ENCODE data around the gene NFE2L1. TPM values are rescaled to one million over a fixed set of nuclear protein-coding genes. Genes with fewer than 3 reads are reported as not detected.

Gene NFE2L1
- total RNA-seq, 1 experiment from 2014 or later = 135 TPM

DNA sequence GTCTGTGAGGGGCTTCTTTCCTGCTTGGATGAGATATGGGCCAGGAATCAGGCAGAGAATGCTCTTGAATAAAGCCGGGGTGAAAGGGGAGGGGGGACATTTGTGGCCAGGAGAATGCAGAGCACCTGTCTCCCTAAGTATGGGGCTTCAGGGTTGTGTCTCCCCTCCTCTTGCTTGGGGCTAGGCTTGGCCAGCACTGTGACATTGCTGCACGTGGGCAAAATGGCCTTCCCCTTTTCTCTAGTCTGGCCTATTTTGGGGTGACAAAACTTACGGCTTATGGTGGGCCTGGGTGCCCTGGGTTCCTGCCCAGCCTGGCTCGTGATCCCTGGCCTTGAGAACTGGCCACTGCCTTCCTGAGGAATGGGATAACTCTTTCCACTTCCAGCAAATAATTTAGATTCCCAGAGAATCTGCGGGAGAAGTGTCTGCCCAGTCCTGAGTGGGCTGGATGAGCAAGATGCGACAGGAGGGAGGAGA is 5.6 kb downstream of the NFE2L1 start:
- no peak for ATAC-seq
- TF ChIP-seq EZH2 (IDR thresholded peaks at IDR 0.05) = no peak
- TF ChIP-seq, protein P1, sequence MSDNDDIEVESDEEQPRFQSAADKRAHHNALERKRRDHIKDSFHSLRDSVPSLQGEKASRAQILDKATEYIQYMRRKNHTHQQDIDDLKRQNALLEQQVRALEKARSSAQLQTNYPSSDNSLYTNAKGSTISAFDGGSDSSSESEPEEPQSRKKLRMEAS (IDR thresholded peaks at IDR 0.05) = no peak
- CTCF ChIA-PET = no interaction called here

DNA sequence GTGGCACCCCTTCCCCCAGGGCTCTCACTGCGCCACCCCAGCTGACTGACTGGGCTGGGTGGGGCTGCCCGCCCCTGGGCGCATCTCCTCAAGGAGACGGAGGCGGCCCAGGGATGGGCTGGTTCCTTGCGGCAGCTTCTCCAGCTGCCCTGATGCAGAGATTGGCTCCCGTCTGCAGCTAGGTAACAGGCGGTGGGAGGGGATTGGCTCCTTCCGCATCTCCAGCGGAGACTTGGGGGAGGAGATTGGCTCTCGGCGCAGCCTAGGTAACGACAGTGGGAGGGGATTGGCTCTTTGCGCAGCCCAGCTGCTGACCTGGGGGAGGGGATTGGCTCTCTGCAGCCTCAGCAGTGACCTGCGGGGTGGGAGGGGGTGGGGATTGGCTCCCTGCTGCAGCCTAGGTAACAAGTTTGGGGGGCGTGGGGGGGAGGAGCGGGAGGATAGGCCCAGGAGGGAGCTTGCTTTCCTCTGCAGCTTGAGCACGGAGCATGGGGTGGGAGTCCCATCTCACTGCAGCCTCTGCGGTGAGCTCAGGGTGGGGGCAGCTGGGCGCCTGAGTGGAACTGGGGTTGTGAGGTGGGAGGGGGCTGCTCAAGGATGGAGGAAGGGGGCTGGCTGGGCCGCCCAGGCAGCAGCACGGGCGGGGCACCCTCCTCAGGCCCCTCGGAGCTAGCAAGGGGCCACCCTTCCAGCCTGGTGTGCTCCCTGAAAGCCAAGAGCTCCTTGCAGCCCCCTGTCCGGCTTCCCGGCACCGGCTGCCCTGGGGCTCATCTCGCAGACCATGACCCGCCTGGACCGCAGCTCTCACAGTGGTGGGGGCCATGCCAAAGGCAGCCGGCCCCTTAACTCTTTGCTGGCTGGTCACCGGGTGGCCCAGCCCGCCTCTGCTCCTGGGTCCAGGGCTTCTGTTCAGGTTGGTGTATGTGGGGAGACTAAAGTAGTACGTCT is 6.4 kb downstream of the NFE2L1 start:
- no peak overlapping the region for H3K9ac ChIP-seq (ENCODE audit: low read length)
- BruUV-seq (replicated peaks) = no TSS peak
- no peak overlapping the region for H3K4me3 ChIP-seq (replicated peaks in 1 of 2; ENCODE audit: low read depth in 1 of 2, low read length in 2 of 2)
- ChIA-PET POLR2A (interaction anchor here (1.1 to 1.4 kb wide), 4 partner anchors 10 to 25 kb away, joined by 3 to 7 read pairs (median 4); no protein-coding TSS in a partner anchor), RAD21 (ENCODE audit: low non-redundant PET in 1 of 2, low total read pairs in 2 of 2, uncharacterized antibody in 2 of 2, unreplicated experiment in 2 of 2) (no interaction called here), CTCF (interaction anchor here (1.0 to 1.5 kb wide), 5 partner anchors 14 to 108 kb away, joined by 3 read pairs; no protein-coding TSS in a partner anchor)
- no peak overlapping the region for H3K27ac ChIP-seq (ENCODE audit: low read depth, low read length)
- H3K9me3 ChIP-seq (ENCODE audit: control insufficient read depth in 1 of 2, insufficient read depth in 1 of 2, low read depth in 1 of 2, low read length in 2 of 2) = no peaks in the 10 kb centered on the region
- TF ChIP-seq ELF1 (IDR thresholded peaks at IDR 0.05; ENCODE audit: borderline replicate concordance, low read depth) (no peak), SRF (IDR thresholded peaks at IDR 0.05; ENCODE audit: low read depth) (no peak), EGR1 (IDR thresholded peaks at IDR 0.05; ENCODE audit: low read depth) (no peak), ZNF274 (IDR thresholded peaks at IDR 0.05; ENCODE audit: low read depth, low read length) (no peak), RAD21 (IDR thresholded peaks at IDR 0.05; ENCODE audit: low read depth) (no peak), YY1 (IDR thresholded peaks at IDR 0.05; ENCODE audit: extremely low read depth, insufficient replicate concordance, low read depth, low read length) (no peak), EZH2phosphoT487 (IDR thresholded peaks at IDR 0.05; ENCODE audit: borderline replicate concordance) (no peak), EZH2 (IDR thresholded peaks at IDR 0.05) (no peak), FOSL1 (IDR thresholded peaks at IDR 0.05; ENCODE audit: low read depth) (no peak), CBX3 (IDR thresholded peaks at IDR 0.05; ENCODE audit: low read depth) (no peak), SP1 (IDR thresholded peaks at IDR 0.05; ENCODE audit: low read depth) (no peak), ZFX (IDR thresholded peaks at IDR 0.05) (no peak), TCF7L2 (IDR thresholded peaks at IDR 0.05; ENCODE audit: borderline replicate concordance, extremely low read depth, insufficient read depth, insufficient read length) (no peak), JUND (IDR thresholded peaks at IDR 0.05) (no peak)
- TF ChIP-seq, protein P1 (IDR thresholded peaks at IDR 0.05) = no peak
- H3K27me3 ChIP-seq (ENCODE audit: insufficient read depth, low read length) = no peaks in the 10 kb centered on the region
- peak; percentile 30; the same call in 1 of the 2 replicates for ATAC-seq
- peaks cover 43 to 73% of the 10 kb centered on the region in 2 experiments for H3K36me3 ChIP-seq (ENCODE audit: control insufficient read depth in 1 of 2, insufficient read depth in 2 of 2, low read length in 2 of 2)
- no peak for DNase-seq (ENCODE audit: low read depth, low spot score)
- no peak overlapping the region for H2AFZ ChIP-seq (ENCODE audit: low read depth, low read length, poor library complexity, severe bottlenecking)
- H3K79me2 ChIP-seq (ENCODE audit: insufficient read depth, low read length) = peaks cover 74% of the 10 kb centered on the region
- H4K20me1 ChIP-seq (ENCODE audit: insufficient read depth) = no peaks in the 10 kb centered on the region; the same call in 1 of the 2 replicates
- H3K4me1 ChIP-seq (ENCODE audit: control insufficient read depth in 1 of 2, insufficient read depth in 2 of 2, low read length in 2 of 2) = peaks cover 19 to 23% of the 10 kb centered on the region in 2 experiments
- no peaks in the 10 kb centered on the region for H3K9me2 ChIP-seq (ENCODE audit: insufficient read depth)
- no peak overlapping the region for H3K4me2 ChIP-seq (ENCODE audit: low read length)
- intact Hi-C loops (cut with micrococcal nuclease) = no loop called here

More for the DNA sequence above, 5.6 kb downstream of the NFE2L1 start:
- Histone ChIP-seq H3K9me3 (ENCODE audit: control insufficient read depth in 1 of 2, insufficient read depth in 1 of 2, low read depth in 1 of 2, low read length in 2 of 2) (no peaks in the 10 kb centered on the region), H4K20me1 (ENCODE audit: insufficient read depth) (no peaks in the 10 kb centered on the region; the same call in 1 of the 2 replicates), H2AFZ (ENCODE audit: low read depth, low read length, poor library complexity, severe bottlenecking) (no peak overlapping the region), H3K4me2 (ENCODE audit: low read length) (no peak overlapping the region), H3K4me1 (ENCODE audit: control insufficient read depth in 1 of 2, insufficient read depth in 2 of 2, low read length in 2 of 2) (peaks cover 23 to 24% of the 10 kb centered on the region in 2 experiments), H3K27me3 (ENCODE audit: insufficient read depth, low read length) (no peaks in the 10 kb centered on the region), H3K4me3 (replicated peaks in 1 of 2; ENCODE audit: low read depth in 1 of 2, low read length in 2 of 2) (no peak overlapping the region), H3K9ac (ENCODE audit: low read length) (no peak overlapping the region), H3K27ac (ENCODE audit: low read depth, low read length) (no peak overlapping the region), H3K79me2 (ENCODE audit: insufficient read depth, low read length) (peaks cover 75% of the 10 kb centered on the region), H3K9me2 (ENCODE audit: insufficient read depth) (no peaks in the 10 kb centered on the region), H3K36me3 (ENCODE audit: control insufficient read depth in 1 of 2, insufficient read depth in 2 of 2, low read length in 2 of 2) (peaks cover 37 to 66% of the 10 kb centered on the region in 2 experiments)
- ChIA-PET POLR2A (interaction anchor here (1.1 to 1.3 kb wide), 2 partner anchors 13 to 23 kb away, joined by 3 read pairs; no protein-coding TSS in a partner anchor), RAD21 (ENCODE audit: low non-redundant PET in 1 of 2, low total read pairs in 2 of 2, uncharacterized antibody in 2 of 2, unreplicated experiment in 2 of 2) (interaction anchor here in 1 of 2 experiments (0.6 kb wide), 1 partner anchor 27 kb away, joined by 3 read pairs; no protein-coding TSS in a partner anchor)
- intact Hi-C loops (cut with micrococcal nuclease) = no loop called here
- no peak for DNase-seq (ENCODE audit: low read depth, low spot score)
- no TSS peak for BruUV-seq (replicated peaks)

Data from HCT116 (cell line).